ENCODE measurements around the gene C1GALT1C1L.
A peak's percentile ranks its signal among the peaks of the same experiment; 100 is the strongest.
"Not testable (repeated sequence)": the region's sequence is repeated elsewhere in the genome, so short reads cannot be mapped to it uniquely, and the experiment has no call there.

The C1GALT1C1L gene

DNA sequence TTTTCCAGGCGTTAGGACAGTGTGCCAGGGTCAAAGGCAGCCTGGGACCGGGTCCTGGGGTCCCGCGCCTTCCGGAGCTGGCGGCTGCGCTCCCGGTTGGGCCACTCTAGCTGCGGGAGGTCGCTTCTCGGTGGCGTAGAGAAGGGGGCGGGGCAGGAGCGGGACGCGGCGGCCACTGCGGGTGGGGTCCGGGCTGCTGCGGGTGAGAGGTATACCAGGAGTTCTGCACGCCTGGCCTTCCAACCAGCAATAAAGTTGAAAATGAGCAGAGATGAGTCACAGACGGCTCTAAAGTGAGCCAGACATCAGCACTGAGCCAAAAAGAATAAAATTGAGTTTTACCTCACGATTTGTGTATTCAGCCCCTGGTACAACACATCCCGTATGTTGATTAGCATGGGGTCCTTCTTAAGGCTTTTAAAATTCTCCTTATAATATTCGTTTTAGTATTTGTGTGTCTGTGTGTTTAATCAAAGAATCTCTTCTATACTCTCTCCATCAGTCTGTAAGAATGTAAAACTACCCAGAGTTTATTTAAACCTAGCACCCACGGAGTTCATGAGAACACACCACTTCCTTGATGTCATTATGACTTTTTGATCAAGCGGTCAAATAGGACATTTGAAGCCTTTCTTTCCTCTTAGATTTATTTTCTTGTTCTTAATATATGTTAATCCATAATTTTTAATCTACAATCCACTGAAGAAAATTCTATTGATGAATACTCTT, at the start of gene C1GALT1C1L:
Gene C1GALT1C1L (minus strand): TSS at position 108 of the 729 bp plus-strand sequence. CDS start 107 bp downstream, at position 1.
- DNase-seq (ENCODE audit: low spot score): peak; percentile 78

GRCh38 chr2:43725711-43726246, 49.5 kb upstream of the C1GALT1C1L start:
- DNase-seq (ENCODE audit: low spot score): no peak

DNA sequence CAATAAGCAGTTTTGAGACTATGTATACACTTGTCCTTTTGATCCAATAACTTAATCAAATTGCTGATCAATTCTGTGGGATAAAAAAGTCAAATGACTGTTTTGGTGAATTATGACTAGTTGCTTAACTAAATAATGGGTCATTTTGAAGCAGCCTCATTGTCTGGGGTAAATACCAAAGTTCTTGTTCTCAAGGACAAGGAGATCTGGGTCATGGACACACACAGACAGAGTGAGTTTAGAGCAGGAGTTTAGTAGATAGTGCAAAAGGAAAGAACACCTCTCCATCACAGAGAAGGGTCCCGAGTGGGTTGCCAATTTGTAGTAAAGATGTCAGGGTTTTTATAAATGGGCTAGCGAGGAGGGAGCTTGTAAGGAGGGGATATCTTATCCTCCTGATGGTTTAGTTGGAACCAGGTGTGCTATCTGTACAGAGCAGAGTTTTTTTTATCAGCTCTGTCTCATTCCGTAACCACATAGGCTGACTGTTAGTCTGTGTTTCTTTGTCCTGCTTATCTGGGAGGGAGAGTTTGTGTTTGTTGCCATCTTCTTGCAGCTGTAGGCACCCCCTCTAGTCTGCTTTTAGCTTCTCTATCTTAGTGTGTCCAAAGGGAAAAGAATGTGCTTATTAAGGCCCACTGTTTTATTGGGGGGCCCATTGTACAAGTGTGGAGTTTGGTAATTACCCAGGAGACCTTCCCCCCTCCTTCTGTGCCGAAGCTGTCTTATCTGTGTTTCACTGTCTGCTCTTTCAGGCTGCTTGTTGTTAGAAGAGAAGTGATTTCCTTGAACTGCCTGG, 48.7 kb upstream of the C1GALT1C1L start:
- no peak for DNase-seq (ENCODE audit: low spot score)

DNA sequence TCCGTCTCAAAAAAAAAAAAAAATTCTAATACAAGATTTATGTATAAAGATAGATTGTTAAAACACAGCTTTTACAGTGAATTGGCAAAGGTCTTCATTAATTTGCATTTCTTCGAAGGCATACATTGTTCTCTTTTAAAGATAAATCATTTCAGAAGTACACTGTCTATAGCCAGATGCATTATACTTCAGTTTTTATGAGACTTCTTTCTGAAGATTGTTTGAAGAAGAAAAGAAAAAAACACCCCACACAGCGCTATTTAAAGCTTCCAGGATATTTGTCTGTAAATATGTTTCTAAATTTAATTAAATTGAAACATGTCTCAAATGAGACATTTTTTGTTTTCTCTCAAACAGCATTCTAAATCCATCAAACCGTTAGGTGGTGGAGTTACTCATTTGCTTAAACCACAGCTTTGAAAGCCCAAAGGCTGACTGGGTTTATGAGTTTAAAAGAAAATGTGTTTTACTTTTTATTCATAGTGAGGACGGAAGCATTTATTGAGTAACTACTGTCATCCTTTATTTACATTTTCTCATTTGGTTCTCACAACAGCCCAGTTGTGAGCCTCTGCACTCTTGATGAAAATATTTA, 42.4 kb upstream of the C1GALT1C1L start:
- DNase-seq (ENCODE audit: low spot score): no peak

GRCh38 chr2:43717322-43717721, 41.1 kb upstream of the C1GALT1C1L start:
- no peak for DNase-seq (ENCODE audit: low spot score)

DNA sequence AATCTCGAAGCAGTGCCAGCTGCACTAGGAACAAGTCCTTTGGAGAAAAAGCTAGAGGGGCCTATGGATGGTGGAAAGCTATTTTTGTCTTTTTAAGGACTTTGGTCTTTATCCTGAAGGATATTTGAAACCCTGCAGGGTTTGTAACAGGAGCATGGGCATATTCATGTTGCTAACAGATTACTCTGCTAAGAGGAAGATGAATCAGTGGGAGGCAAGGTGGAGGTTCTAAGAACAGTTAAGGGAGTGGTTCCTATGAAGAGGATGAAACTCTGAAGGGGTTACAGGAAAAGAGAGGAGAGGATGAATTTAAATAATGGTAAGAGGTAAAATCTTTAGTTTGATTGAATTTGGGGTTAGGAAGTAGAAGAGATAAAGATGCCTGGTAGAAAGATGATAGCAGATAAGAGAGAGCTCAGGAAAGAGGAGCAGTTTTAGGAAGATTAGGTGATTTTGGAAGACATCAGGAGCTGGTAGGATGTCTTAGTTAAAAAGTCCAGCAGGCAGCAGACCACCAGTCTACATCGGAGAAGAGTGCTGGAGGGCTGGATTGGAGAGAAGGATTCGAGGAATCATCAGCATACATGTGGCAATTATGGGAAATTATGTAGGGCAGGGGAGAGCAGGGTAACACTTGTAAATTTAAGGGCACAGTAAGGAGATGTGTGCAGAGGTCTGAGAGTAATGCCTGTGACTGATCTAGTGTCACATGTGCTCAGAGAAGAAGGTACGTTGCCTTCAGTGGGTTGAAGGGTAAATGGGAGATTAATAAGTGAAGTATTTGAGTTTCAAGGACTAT, 39.3 kb upstream of the C1GALT1C1L start:
- DNase-seq (ENCODE audit: low spot score): no peak

DNA sequence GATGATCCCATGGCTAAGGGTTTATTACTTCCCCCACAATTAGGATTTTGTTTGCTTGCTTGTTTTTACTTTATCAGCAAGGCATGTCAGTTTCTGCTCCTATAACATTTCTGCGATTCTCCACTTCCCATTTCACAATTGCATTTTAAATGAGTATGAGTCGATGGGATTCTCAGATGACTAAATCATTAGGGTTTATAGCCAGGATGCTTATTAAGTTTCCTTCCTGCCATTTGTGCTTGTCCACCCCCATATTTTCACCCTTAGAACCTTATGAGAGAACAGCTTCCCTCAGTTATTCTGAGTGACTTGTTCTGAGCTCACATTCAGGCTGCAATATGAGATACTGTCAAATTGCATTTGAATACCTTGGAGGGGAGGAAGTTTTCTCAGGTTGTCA, 37.9 kb upstream of the C1GALT1C1L start:
- no peak for DNase-seq (ENCODE audit: low spot score)

DNA sequence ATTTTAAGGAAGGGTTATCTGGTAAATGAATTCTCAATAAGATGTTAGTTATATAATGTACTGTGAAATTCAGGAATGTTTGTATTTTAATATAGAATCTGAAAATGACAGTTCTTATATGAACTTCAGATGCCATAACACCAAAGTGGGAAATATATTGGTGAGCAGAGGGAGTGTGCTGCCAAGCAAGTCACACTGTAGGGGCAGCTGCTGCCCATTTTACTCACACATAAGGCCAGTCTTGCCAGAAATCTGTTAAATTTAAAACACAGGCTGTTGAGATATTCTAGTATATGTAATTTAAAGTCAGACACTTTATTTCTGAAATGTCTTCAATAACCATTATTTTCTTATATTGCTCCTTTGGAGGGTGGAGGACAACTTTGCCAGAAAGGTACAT, 34.6 kb upstream of the C1GALT1C1L start:
- no peak for DNase-seq (ENCODE audit: low spot score)

DNA sequence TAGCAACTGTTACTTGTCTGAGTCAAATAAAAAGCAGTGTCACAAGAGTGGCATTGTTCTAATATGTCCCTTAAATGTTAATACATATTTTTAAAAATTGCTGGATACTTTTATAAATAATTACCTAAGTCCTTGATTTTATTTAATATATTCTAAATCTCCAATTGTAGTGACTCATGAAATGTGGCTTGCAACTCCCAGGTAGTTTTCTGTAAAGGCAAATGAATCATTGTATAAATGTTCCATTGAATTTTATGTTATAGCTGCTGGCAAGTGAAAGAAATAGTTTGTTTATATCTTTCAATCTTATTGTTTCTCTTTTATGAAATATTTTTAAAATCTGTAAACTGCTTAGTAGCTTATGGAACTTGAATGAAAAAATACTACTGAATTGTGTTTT, 32.7 kb upstream of the C1GALT1C1L start:
- no peak for DNase-seq (ENCODE audit: low spot score)

DNA sequence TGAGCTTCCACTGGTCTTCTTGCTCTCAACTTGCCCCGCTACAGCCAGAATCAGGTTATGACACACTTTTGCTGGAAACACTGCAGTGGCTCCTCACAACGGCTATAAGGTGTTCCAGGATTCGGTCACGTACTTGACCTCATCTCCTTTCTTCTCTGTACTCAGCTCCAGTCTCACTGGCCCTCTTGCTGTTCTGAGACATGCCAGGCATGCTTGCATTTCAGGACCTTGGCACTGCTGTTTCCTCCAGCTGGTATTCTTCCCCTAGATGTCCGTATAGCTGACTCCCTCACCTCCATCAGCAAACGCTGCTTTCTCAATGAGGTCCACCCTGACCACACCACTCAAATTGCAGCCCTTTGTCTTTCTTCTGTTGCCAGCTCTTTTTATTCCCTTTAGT, 31.9 kb upstream of the C1GALT1C1L start:
- no peak for DNase-seq (ENCODE audit: low spot score)

DNA sequence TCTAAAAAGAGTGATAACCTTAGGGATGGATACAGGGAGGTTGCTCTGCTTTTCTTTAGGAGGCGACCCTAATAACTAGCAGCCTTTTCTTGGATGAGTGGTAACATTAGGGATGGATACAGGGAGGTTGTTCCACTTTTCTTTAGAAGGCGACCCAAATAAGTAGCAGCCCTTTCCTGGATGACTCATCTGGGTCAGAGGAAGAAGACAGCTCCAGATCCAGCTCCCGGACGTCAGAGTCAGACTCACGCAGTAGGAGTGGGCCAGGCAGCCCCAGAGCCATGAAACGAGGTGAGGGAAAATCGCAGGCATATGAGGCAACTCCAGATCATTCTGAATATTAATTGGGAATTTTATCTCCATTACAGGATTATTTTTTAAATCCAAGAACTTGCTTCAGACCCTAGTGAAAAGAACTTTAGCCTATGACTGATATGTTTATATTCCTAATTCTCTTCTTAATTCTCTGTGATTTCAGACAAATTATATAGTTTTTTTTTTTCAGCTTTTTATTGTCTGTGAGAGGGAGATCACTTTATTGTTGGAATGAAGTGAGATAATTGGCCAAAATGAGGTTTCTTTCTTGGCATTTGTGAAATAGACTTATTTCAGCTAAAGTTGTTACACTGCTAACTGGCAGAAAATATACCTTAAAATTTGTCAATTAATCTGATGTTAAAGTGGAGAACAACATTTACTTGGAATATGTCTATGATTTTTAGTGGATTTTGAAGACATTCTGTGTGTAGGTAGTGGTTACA, 31.2 kb upstream of the C1GALT1C1L start:
- no peak for DNase-seq (ENCODE audit: low spot score)

GRCh38 chr2:43701111-43701510, 24.9 kb upstream of the C1GALT1C1L start:
- no peak for DNase-seq (ENCODE audit: low spot score)

GRCh38 chr2:43699761-43700160, 23.5 kb upstream of the C1GALT1C1L start:
- DNase-seq (ENCODE audit: low spot score): no peak

DNA sequence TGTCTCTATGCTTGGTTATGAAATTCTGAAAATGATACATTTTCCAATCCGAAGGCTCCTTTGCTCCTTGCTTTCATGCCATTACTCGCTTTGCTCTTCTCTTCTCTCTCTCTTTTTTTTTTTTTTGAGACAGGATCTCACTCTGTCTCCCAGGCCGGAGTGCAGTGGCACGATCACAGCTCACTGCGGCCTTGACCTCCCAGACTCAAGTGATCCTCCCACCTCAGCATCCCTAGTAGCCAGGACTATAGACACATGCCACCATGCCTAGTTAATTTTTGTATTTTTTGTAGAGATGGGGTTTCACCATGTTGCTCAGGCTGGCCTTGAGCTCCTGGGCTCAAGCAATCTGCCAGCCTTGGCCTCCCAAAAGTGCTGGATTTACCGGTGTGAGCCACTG, 21.9 kb upstream of the C1GALT1C1L start:
- not testable (repeated sequence) for DNase-seq (ENCODE audit: low spot score)

GRCh38 chr2:43692428-43692994, 16.3 kb upstream of the C1GALT1C1L start:
- DNase-seq (ENCODE audit: low spot score): no peak

DNA sequence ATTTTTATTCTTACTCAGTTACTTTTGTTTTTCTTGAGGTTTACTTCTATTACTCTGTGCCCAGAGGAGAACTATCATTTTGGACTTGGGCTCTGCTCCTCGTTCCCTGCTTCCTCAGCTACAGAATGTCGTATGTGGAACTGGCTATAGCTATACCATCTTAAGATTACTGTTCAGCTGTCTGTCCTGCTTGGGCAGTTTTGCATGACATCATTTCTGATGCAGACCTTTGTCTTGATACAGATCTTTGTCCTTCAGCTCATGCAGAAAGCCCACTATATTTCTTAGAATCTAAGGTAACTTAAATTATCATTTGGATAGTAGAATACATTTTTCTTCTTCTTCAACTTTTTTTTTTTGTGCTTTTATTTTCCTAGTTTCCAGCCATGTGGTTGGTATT, 13.8 kb upstream of the C1GALT1C1L start:
- no peak for DNase-seq (ENCODE audit: low spot score)

DNA sequence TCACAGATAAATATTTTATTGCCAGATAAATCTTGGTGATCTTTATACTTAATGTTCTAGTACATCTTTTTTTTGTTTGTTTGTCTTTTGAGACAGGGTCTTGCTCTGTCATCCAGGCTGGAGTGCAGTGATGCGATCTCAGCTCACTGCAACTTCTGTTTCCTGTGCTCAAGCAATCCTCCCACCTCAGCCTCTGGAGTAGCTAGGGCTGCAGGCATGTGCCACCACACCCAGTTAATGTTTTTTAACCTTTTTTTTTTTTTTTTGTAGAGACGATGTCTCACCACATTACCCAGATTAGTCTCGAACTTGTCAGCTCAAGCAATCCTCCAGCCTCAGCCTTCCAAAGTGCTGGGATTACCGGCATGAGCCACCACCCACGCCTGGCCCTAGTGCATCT, 9.1 kb upstream of the C1GALT1C1L start:
- no peak for DNase-seq (ENCODE audit: low spot score)

DNA sequence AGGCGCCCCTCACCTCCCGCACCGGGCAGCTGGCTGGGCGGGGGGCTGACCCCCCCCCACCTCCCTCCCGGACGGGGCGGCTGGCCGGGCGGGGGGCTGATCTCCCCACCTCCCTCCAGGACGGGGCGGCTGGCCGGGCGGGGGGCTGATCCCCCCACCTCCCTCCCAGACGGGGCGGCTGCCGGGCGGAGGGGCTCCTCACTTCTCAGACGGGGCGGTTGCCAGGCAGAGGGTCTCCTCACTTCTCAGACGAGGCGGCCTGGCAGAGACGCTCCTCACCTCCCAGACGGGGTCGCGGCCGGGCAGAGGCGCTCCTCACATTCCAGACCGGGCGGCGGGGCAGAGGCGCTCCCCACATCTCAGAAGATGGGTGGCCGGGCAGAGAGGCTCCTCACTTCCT, 1.6 kb upstream of the C1GALT1C1L start:
- DNase-seq (ENCODE audit: low spot score): not testable (repeated sequence)

GRCh38 chr2:43675646-43676321, 445 bp downstream of the C1GALT1C1L start:
- peak; percentile 1 for DNase-seq (ENCODE audit: low spot score)

DNA sequence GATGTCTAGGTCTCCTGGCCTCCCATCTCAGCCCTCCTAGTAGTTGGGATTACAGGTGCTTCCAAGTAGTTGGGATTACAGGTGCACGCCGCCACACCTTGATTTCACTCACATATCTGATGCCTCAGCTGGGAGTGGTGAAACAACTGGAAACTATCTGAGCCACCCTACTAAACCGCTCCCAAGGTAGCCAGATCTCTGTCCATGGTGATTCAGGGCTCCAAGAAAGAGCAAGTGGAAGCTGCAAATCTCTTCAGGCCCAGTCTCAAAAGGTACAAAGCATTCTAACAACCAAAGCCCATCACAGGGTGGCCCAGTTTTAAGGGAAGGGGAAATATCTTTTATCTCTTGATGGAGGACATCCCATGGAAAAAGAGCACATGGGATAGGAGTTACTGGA, 19.0 kb downstream of the C1GALT1C1L start:
- no peak for DNase-seq (ENCODE audit: low spot score)

Measured in LoVo (cell line).